OCI-LY3 (cell line): ENCODE results near the gene HMGXB4.

Experiments used
- EZH2phosphoT487 ChIP-seq: fragments of 200-600 bp; shearing (Covaris generic); IDR thresholded peaks from 2 replicates; pipeline ENCODE4 v1.6.1; 2018; ENCODE audit warnings: antibody characterized with exemption, mixed run types, low read depth
- TF ChIP-seq, protein P1 (sequence below): fragments of 200-600, 300-600 bp; sonication (generic); IDR thresholded peaks from 2 replicates; pipeline ENCODE4 v1.5.1; 2014; ENCODE audit warnings: antibody characterized with exemption, low read length, low read depth

DNA sequence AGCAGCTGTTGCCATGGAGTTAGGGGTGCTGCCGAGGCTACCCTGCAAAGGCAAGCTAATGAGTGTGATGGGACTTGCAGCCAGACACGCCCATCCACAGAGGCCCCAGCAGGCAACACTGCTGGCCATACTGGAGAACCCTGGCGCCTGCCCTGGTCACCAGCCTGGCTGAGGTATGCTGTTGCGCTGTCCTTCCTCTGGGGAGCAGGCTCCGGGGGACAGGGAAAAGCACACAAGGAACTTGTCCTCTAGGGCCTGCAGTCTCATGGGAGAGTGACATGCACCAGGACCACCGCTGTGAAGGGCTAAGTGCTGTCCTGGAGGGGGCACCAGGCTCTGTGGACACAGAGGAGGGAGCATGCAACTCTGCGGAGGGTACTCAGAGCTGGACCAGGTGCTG is 78.2 kb downstream of the HMGXB4 start:
- TF ChIP-seq, protein P1, sequence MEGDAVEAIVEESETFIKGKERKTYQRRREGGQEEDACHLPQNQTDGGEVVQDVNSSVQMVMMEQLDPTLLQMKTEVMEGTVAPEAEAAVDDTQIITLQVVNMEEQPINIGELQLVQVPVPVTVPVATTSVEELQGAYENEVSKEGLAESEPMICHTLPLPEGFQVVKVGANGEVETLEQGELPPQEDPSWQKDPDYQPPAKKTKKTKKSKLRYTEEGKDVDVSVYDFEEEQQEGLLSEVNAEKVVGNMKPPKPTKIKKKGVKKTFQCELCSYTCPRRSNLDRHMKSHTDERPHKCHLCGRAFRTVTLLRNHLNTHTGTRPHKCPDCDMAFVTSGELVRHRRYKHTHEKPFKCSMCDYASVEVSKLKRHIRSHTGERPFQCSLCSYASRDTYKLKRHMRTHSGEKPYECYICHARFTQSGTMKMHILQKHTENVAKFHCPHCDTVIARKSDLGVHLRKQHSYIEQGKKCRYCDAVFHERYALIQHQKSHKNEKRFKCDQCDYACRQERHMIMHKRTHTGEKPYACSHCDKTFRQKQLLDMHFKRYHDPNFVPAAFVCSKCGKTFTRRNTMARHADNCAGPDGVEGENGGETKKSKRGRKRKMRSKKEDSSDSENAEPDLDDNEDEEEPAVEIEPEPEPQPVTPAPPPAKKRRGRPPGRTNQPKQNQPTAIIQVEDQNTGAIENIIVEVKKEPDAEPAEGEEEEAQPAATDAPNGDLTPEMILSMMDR = no peak
- TF ChIP-seq EZH2phosphoT487 = no peak
